Body of pancreas (tissue), 4 donors: ENCODE measurements around the gene DYRK1A.

Experiments used
- POLR2A ChIP-seq, 3 donors: fragments of 450-650 bp; IDR thresholded peaks; one replicate each; pipeline ENCODE4 v1.6.1; 2016; ENCODE audit warnings: antibody characterized with exemption in 3 of 3, mild to moderate bottlenecking in 2 of 3
- TF ChIP-seq, protein P1 (sequence below), 7 experiments: fragments of 450-650 bp in 4 of 7; fragments of 200-600 bp in 3 of 7; sonication (generic) in 3 of 7; IDR thresholded peaks; one replicate each; pipeline ENCODE4 v1.5.1; 2016 to 2019; ENCODE audit warnings: antibody characterized with exemption in 7 of 7

DNA sequence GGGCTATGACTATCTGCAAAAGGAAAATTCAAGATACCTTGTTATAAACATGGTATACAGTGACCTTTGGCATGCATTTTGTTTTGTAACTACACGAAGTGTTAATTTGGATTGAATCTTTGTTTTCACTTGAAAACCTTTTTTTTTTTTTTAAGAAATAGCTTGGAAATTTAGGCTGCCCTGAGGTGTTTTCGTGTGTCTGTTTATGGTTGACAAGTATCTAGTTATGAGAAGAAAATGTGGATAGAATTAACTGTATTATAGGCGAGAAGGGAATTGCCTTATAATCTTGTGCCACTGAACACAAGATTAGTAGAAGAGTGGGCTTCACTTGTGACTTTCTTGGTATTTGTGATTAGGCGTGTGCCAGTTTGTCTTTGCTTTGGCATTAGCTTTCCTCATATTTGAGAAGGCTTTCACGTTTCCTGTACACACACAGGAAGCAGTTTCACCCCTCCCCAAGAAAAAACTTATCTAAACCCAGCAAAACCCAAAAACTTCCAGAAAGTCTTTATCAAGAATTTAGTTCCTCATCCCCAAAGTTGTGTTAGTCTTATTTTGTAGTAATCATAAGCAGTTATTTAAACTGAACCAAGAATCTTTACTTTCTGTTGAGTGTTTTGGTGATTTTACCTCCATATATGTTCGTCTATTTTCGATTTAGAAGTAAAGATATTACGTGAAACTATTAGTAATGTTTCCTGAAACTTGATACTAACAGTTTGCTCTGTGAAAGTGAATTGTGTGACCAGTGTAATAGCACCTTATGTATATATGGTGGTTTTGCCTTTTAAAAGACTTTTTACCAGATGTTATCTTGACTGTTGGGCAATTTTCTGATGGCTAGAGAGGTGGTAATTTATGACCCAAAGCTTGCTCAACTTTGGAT is 3.8 kb downstream of the DYRK1A start:
- TF ChIP-seq, protein P1, sequence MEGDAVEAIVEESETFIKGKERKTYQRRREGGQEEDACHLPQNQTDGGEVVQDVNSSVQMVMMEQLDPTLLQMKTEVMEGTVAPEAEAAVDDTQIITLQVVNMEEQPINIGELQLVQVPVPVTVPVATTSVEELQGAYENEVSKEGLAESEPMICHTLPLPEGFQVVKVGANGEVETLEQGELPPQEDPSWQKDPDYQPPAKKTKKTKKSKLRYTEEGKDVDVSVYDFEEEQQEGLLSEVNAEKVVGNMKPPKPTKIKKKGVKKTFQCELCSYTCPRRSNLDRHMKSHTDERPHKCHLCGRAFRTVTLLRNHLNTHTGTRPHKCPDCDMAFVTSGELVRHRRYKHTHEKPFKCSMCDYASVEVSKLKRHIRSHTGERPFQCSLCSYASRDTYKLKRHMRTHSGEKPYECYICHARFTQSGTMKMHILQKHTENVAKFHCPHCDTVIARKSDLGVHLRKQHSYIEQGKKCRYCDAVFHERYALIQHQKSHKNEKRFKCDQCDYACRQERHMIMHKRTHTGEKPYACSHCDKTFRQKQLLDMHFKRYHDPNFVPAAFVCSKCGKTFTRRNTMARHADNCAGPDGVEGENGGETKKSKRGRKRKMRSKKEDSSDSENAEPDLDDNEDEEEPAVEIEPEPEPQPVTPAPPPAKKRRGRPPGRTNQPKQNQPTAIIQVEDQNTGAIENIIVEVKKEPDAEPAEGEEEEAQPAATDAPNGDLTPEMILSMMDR (IDR thresholded peaks at IDR 0.05), result no peak
- no peak for TF ChIP-seq POLR2A (IDR thresholded peaks at IDR 0.05)
